Limb (tissue), 2 donors: ENCODE measurements around the gene VAV1.
"Not testable (repeated sequence)": the region's sequence is repeated elsewhere in the genome, so short reads cannot be mapped to it uniquely, and the experiment has no call there.

Experiments used
- DNase-seq, 2 donors: peaks; one replicate each; pipeline ENCODE4 v3.0.0-alpha.2; 2016; ENCODE audit errors: extremely low spot score in 2 of 2

Gene VAV1

GRCh38 chr19:6818246-6818645 lies 45.7 kb downstream of the VAV1 start:
- DNase-seq = no peak

GRCh38 chr19:6819323-6819722 lies 46.8 kb downstream of the VAV1 start:
- no peak for DNase-seq

GRCh38 chr19:6820237-6820636 lies 47.7 kb downstream of the VAV1 start:
- no peak for DNase-seq

- DNase-seq = no peak
Measured at GRCh38 chr19:6821639-6822310, 49.3 kb downstream of the VAV1 start.

- no peak for DNase-seq
Measured at GRCh38 chr19:6822311-6822670, 49.8 kb downstream of the VAV1 start.

GRCh38 chr19:6825076-6825774 lies 52.7 kb downstream of the VAV1 start:
- no peak for DNase-seq

- DNase-seq = no peak
Measured at GRCh38 chr19:6826281-6826920, 53.9 kb downstream of the VAV1 start.

- no peak for DNase-seq
Measured at GRCh38 chr19:6828306-6828697, 55.8 kb downstream of the VAV1 start.

- DNase-seq = no peak
Measured at GRCh38 chr19:6828698-6829633, 56.5 kb downstream of the VAV1 start.

GRCh38 chr19:6829829-6830228 lies 57.3 kb downstream of the VAV1 start:
- not testable (repeated sequence) for DNase-seq

- DNase-seq = not testable (repeated sequence)
Measured at GRCh38 chr19:6831084-6831483, 58.6 kb downstream of the VAV1 start.

GRCh38 chr19:6832412-6832811 lies 59.9 kb downstream of the VAV1 start:
- no peak for DNase-seq

GRCh38 chr19:6833166-6833790 lies 60.8 kb downstream of the VAV1 start:
- no peak for DNase-seq

- no peak for DNase-seq
Measured at GRCh38 chr19:6834433-6834832, 61.9 kb downstream of the VAV1 start.

GRCh38 chr19:6835501-6835900 lies 63.0 kb downstream of the VAV1 start:
- no peak for DNase-seq

GRCh38 chr19:6837525-6837924 lies 65.0 kb downstream of the VAV1 start:
- no peak for DNase-seq

GRCh38 chr19:6838062-6838655 lies 65.7 kb downstream of the VAV1 start:
- no peak for DNase-seq

- DNase-seq = no peak
Measured at GRCh38 chr19:6842871-6843607, 70.5 kb downstream of the VAV1 start.

- DNase-seq = no peak
Measured at GRCh38 chr19:6847828-6848200, 75.3 kb downstream of the VAV1 start.

GRCh38 chr19:6848986-6849385 lies 76.5 kb downstream of the VAV1 start:
- no peak for DNase-seq
